Cardiac atrium fibroblast (primary cell): ENCODE measurements around the gene CUTC. TPM values are rescaled to one million over a fixed set of nuclear protein-coding genes. Genes with fewer than 3 reads are reported as not detected.

Source experiments
- total RNA-seq: library from RNA; depleted of rRNA; stranded (reverse); fragments of >200 nt; gene quantifications from 2 replicates; pipeline ENCODE4 v1.2.3, GENCODE V29; 2015

Gene CUTC
- 18.1 and 18.5 TPM in 2 replicates for total RNA-seq

GRCh38 chr10:99732033-99732842 is at the start of gene CUTC, which contains the start of gene COX15:
Gene CUTC (plus strand): TSS chr10:99732234. CDS start chr10:99732349, 115 bp downstream.
Gene COX15 (minus strand): TSS chr10:99732127. CDS start chr10:99732049, 78 bp downstream.

GRCh38 chr10:99782447-99783286 is 50.6 kb downstream of the CUTC start, which contains the start of gene ABCC2:
Gene ABCC2 (plus strand): TSS chr10:99782640. CDS start chr10:99782845, 205 bp downstream.

Other genes starting within 250 kb of the CUTC start
- gene NKX2-3, start 199.3 kb upstream of the CUTC start, total RNA-seq = not detected in 2 replicates
- gene SLC25A28, start 111.8 kb upstream of the CUTC start, total RNA-seq = 4.5 TPM in 2 replicates
- gene ENTPD7, start 72.7 kb upstream of the CUTC start, total RNA-seq = 13.5 and 19.0 TPM in 2 replicates
- gene COX15, start 107 bp upstream of the CUTC start, total RNA-seq = 28.5 and 31.9 TPM in 2 replicates
- 0.32 and 0.54 TPM in 2 replicates for gene ABCC2, start 50.4 kb downstream of the CUTC start, total RNA-seq